Measurements from ENCODE around the gene COPG2. TPM values are rescaled to one million over a fixed set of nuclear protein-coding genes. Genes with fewer than 3 reads are reported as not detected.

The COPG2 gene
- total RNA-seq, 2 experiments from 2014 or later = 29.9 to 32.2 TPM

DNA sequence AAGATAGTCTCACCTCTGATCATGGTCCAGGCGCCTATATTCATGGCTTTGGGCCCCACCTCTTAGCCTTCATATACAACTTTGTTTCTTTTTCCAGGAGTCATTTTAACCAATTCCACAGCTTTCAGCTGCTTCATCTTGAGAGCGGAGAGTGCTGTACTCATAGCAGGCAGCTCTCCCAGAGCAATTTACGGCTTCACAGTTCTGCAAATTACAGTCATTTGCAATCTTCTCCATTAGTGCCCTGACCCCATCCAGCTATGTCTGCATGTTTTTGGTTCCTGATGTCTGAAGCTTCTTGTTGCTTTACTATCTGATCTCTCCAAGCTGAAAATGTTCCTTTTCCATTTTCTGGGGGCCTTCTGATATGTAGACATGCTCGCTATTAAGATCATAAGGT, 194.7 kb downstream of the COPG2 start:
- peak overlapping the region; percentile 68; the same call in 1 of the 2 replicates for H2AFZ ChIP-seq (ENCODE audit: low read length)
- no TSS peak for BruUV-seq (replicated peaks)
- no peaks in the 10 kb centered on the region for H3K79me2 ChIP-seq (ENCODE audit: insufficient read depth, low read depth, low read length)
- no peak overlapping the region for H3K4me3 ChIP-seq (ENCODE audit: low read depth, low read length, poor library complexity, severe bottlenecking)
- no peaks in the 10 kb centered on the region for H3K9me2 ChIP-seq (ENCODE audit: insufficient read depth, low read length)
- TF ChIP-seq, protein P1, sequence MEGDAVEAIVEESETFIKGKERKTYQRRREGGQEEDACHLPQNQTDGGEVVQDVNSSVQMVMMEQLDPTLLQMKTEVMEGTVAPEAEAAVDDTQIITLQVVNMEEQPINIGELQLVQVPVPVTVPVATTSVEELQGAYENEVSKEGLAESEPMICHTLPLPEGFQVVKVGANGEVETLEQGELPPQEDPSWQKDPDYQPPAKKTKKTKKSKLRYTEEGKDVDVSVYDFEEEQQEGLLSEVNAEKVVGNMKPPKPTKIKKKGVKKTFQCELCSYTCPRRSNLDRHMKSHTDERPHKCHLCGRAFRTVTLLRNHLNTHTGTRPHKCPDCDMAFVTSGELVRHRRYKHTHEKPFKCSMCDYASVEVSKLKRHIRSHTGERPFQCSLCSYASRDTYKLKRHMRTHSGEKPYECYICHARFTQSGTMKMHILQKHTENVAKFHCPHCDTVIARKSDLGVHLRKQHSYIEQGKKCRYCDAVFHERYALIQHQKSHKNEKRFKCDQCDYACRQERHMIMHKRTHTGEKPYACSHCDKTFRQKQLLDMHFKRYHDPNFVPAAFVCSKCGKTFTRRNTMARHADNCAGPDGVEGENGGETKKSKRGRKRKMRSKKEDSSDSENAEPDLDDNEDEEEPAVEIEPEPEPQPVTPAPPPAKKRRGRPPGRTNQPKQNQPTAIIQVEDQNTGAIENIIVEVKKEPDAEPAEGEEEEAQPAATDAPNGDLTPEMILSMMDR (conservative IDR thresholded peaks at IDR 0.05; ENCODE audit: low read length) = no peak
- no peak for TF ChIP-seq EZH2phosphoT487 (IDR thresholded peaks at IDR 0.05; ENCODE audit: borderline replicate concordance, low read depth, low read length)
- POLR2A ChIA-PET = interaction anchor here (1.3 kb wide), 1 partner anchor 32 kb away, joined by 5 read pairs; no protein-coding TSS in a partner anchor
- H3K4me1 ChIP-seq (ENCODE audit: insufficient read depth, low read length, poor library complexity, severe bottlenecking) = peaks cover 13% of the 10 kb centered on the region
- CTCF ChIA-PET (ENCODE audit: unreplicated experiment) = no interaction called here
- intact Hi-C loops (cut with micrococcal nuclease; ENCODE audit: unreplicated experiment) = no loop called here
- no peak for DNase-seq (ENCODE audit: low spot score)
- H3K36me3 ChIP-seq (ENCODE audit: insufficient read depth, low read length) = no peaks in the 10 kb centered on the region
- no peaks in the 10 kb centered on the region for H4K20me1 ChIP-seq (ENCODE audit: insufficient read depth, low read length)
- H3K27ac ChIP-seq (ENCODE audit: low read depth, low read length, poor library complexity, severe bottlenecking) = no peak overlapping the region
- H3K9me3 ChIP-seq (ENCODE audit: low read length) = no peaks in the 10 kb centered on the region
- peak overlapping the region; percentile 53 for H3K4me2 ChIP-seq (ENCODE audit: low read length)

DNA sequence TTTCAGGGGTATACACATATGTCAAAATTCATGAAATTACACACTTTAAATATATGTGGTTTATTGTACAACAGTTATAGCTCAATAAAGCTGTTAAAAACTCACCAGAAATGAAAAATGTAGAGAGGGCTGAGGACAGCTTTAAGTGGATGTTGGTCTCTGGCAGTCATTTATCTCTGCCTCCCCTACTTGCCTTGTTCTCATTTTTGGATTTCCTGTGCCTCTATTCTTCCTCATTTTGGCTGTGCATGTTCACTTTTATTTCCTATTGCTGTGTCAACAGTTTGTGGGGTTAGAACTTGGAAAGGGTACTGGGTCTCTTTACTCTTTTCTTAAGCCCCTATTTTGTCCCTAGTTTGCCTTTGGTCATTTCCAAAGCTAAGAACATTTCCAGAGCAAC, 195.3 kb downstream of the COPG2 start:
- peak overlapping the region; percentile 18 for H3K4me3 ChIP-seq (ENCODE audit: low read depth, low read length, poor library complexity, severe bottlenecking)
- no peak overlapping the region for H3K27ac ChIP-seq (ENCODE audit: low read depth, low read length, poor library complexity, severe bottlenecking)
- BruUV-seq (replicated peaks) = no TSS peak
- H3K4me2 ChIP-seq (ENCODE audit: low read length) = peak overlapping the region; percentile 53
- CTCF ChIA-PET (ENCODE audit: unreplicated experiment) = no interaction called here
- peak; percentile 33 for DNase-seq (ENCODE audit: low spot score)
- no peaks in the 10 kb centered on the region for H3K9me3 ChIP-seq (ENCODE audit: low read length)
- intact Hi-C loops (cut with micrococcal nuclease; ENCODE audit: unreplicated experiment) = no loop called here
- H3K36me3 ChIP-seq (ENCODE audit: insufficient read depth, low read length) = no peaks in the 10 kb centered on the region
- H4K20me1 ChIP-seq (ENCODE audit: insufficient read depth, low read length) = no peaks in the 10 kb centered on the region
- TF ChIP-seq, protein P1 (conservative IDR thresholded peaks at IDR 0.05; ENCODE audit: low read length) = no peak
- TF ChIP-seq EZH2phosphoT487 (IDR thresholded peaks at IDR 0.05; ENCODE audit: borderline replicate concordance, low read depth, low read length) = no peak
- peak overlapping the region; percentile 68 for H2AFZ ChIP-seq (ENCODE audit: low read length)
- POLR2A ChIA-PET = interaction anchor here (0.6 to 1.0 kb wide), 2 partner anchors 75 to 128 kb away, joined by 3 to 4 read pairs; partner anchors contain the start of gene CPA5
- H3K4me1 ChIP-seq (ENCODE audit: insufficient read depth, low read length, poor library complexity, severe bottlenecking) = peaks cover 13% of the 10 kb centered on the region
- H3K9me2 ChIP-seq (ENCODE audit: insufficient read depth, low read length) = no peaks in the 10 kb centered on the region
- no peaks in the 10 kb centered on the region for H3K79me2 ChIP-seq (ENCODE audit: insufficient read depth, low read depth, low read length)

DNA sequence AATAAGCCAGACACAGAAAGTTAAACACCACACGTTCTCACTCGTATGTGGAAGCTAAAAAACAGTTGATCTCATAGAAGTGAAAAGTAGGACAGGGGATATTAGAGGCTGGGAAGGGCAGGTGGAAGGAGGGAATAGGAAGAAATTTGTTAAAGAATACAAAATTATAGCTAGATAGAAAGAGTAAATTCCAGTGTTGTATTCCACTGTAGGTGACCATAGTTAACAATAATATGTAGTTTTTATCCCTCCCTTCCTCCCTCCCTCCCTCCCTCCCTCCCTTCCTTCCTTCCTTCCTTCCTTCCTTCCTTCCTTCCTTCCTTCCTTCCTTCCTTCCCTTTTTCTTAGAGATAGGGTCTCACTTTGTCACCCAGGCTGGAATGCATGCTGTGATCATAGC, 196.6 kb downstream of the COPG2 start:
- no peak for DNase-seq (ENCODE audit: low spot score)
- Histone ChIP-seq H3K4me2 (ENCODE audit: low read length) (no peak overlapping the region), H3K4me1 (ENCODE audit: insufficient read depth, low read length, poor library complexity, severe bottlenecking) (peaks cover 13% of the 10 kb centered on the region), H3K4me3 (ENCODE audit: low read depth, low read length, poor library complexity, severe bottlenecking) (no peak overlapping the region), H3K36me3 (ENCODE audit: insufficient read depth, low read length) (no peaks in the 10 kb centered on the region), H3K9me2 (ENCODE audit: insufficient read depth, low read length) (no peaks in the 10 kb centered on the region), H3K79me2 (ENCODE audit: insufficient read depth, low read depth, low read length) (no peaks in the 10 kb centered on the region), H3K27ac (ENCODE audit: low read depth, low read length, poor library complexity, severe bottlenecking) (no peak overlapping the region), H2AFZ (ENCODE audit: low read length) (no peak overlapping the region), H3K9me3 (ENCODE audit: low read length) (no peaks in the 10 kb centered on the region), H4K20me1 (ENCODE audit: insufficient read depth, low read length) (no peaks in the 10 kb centered on the region)
- no TSS peak for BruUV-seq (replicated peaks)
- ChIA-PET POLR2A (interaction anchor here (0.9 kb wide), 2 partner anchors 10 to 24 kb away, joined by 3 to 5 read pairs; no protein-coding TSS in a partner anchor), CTCF (ENCODE audit: unreplicated experiment) (no interaction called here)
- TF ChIP-seq EZH2phosphoT487 (IDR thresholded peaks at IDR 0.05; ENCODE audit: borderline replicate concordance, low read depth, low read length) = no peak
- TF ChIP-seq, protein P1 (conservative IDR thresholded peaks at IDR 0.05; ENCODE audit: low read length) = no peak
- intact Hi-C loops (cut with micrococcal nuclease; ENCODE audit: unreplicated experiment) = no loop called here

All from OCI-LY7 (cell line).